ENCODE results near the gene PCDHGC4.

Gene PCDHGC4

DNA sequence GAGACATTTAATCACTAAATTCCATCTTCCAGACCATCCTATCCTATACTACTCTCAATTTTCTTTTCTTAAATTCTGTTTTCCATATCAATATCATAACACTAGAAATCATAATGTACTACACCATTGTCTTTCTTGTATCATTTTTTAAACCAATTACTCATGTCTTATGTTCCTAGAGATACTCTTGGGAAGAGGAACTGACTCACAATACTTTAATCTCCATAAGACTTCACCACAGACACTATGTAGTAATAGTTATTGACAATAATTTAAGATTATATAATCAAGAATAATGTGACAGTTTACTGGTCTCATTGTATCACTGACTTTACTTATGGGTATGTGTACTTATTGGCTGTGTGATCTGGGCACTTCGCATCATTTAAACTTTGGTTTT lies 47.9 kb downstream of the PCDHGC4 start:
- peaks cover 23 to 50% (median 45%) of the 10 kb centered on the region in 3 donors for H3K36me3 ChIP-seq
- no peak for TF ChIP-seq CTCF (IDR thresholded peaks at IDR 0.05)

DNA sequence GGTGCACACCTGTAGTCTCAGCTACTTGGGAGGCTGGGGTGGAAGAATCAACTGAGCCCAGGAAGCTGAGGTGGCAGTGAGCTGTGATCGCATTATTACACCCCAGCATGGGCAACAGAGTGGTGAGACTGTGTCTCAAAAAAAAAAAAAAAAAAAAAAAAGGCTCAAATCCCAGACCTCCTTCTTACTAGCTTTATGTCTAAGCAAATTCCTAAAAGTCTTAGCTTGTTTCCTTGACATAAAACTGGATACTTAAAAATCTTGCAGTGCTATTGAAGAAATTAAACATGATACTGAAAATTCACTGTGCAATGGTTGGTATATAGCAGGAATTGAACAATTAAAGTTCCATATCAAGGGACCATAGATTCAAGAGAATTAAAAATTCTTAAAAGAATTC lies 49.1 kb downstream of the PCDHGC4 start:
- H3K4me1 ChIP-seq, result peaks cover 0 to 10% (median 0%) of the 10 kb centered on the region in 4 donors
- H3K27ac ChIP-seq, result no peak overlapping the region
- intact Hi-C loops (cut with DNase I; ENCODE audit: low total_unique reads), result no loop called here
- no peaks in the 10 kb centered on the region for H3K9me3 ChIP-seq
- TF ChIP-seq CTCF (IDR thresholded peaks at IDR 0.05), result no peak
- no peak overlapping the region for H3K4me3 ChIP-seq
- H3K27me3 ChIP-seq, result no peaks in the 10 kb centered on the region
- no peak for DNase-seq
- H3K36me3 ChIP-seq, result peaks cover 19 to 39% (median 34%) of the 10 kb centered on the region in 3 donors

More for the DNA sequence above, 47.9 kb downstream of the PCDHGC4 start:
- no peak overlapping the region for H3K27ac ChIP-seq
- intact Hi-C loops (cut with DNase I; ENCODE audit: low total_unique reads), result no loop called here
- H3K27me3 ChIP-seq, result no peaks in the 10 kb centered on the region
- H3K9me3 ChIP-seq, result no peaks in the 10 kb centered on the region
- H3K4me1 ChIP-seq, result peaks cover 0 to 20% (median 0%) of the 10 kb centered on the region in 4 donors
- no peak for DNase-seq
- H3K4me3 ChIP-seq, result no peak overlapping the region

- intact Hi-C loops (cut with DNase I; ENCODE audit: low total_unique reads), result no loop called here
Observed at GRCh38 chr5:141534492-141535213, 49.8 kb downstream of the PCDHGC4 start.

More at GRCh38 chr5:141534492-141535213, 49.8 kb downstream of the PCDHGC4 start:
- Histone ChIP-seq H3K27ac (no peak overlapping the region), H3K4me1 (peaks cover 0 to 3% (median 0%) of the 10 kb centered on the region in 4 donors), H3K36me3 (peaks cover 11 to 34% (median 34%) of the 10 kb centered on the region in 3 donors), H3K27me3 (no peaks in the 10 kb centered on the region), H3K4me3 (no peak overlapping the region), H3K9me3 (no peaks in the 10 kb centered on the region)
- no peak for DNase-seq
- TF ChIP-seq CTCF (IDR thresholded peaks at IDR 0.05), result no peak

Data from tibial artery (tissue), 4 donors.